ENCODE data around the gene GSTA2.
"Not testable (repeated sequence)": the region's sequence is repeated elsewhere in the genome, so short reads cannot be mapped to it uniquely, and the experiment has no call there.

The GSTA2 gene

GRCh38 chr6:52763322-52763916, at the start of gene GSTA2:
GSTA2 (minus strand) TSS chr6:52763475; CDS start chr6:52757947, 5,528 bp downstream.
- not testable (repeated sequence) for DNase-seq

DNA sequence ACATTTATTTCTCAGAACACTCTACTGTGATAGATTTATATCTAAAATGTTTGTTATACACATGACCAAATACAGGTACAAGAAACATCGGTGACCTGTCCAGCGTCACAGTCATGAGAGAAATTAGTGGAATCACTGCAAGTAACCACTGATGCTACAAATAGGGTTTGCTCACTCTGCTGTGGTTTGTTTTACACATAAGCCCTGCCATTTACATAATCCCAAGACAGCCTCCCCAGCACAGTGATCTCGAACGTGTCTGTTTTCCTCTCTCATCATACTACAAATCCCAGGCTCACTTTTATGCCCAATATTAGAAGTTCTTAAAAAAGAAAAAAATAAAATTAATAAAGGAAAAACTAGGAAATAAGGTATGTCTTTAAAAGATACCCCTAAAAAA, 46.5 kb upstream of the GSTA2 start:
- not testable (repeated sequence) for DNase-seq

- DNase-seq = no peak
Observed at GRCh38 chr6:52808660-52809059, 45.4 kb upstream of the GSTA2 start.

GRCh38 chr6:52803668-52804255, 40.5 kb upstream of the GSTA2 start, which contains the start of gene GSTA1:
GSTA1 (minus strand) TSS chr6:52803816; CDS start chr6:52799267, 4,549 bp downstream.
- not testable (repeated sequence) for DNase-seq

DNA sequence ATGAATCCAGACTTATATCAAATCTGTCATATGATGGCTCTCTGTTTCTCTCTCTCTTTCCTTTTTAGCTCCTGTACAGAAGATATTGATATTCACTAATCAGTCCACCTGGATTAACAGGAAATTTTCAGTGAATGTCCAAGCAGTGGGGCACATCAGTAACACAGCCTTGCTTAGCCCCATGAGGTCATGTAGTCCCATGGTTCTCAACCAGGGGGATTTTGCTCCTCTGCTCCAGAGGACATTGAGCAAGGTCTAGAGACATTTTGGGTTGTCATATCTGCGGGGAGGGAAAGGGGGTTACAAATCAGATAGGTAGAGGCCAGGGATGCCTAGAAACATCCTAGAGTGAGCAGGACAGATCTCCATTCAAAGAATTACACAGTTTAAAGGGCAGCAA, 39.5 kb upstream of the GSTA2 start:
- no peak for DNase-seq

GRCh38 chr6:52801188-52801841, 38.0 kb upstream of the GSTA2 start:
- DNase-seq = no peak

GRCh38 chr6:52799272-52799671, 36.0 kb upstream of the GSTA2 start:
- not testable (repeated sequence) for DNase-seq

DNA sequence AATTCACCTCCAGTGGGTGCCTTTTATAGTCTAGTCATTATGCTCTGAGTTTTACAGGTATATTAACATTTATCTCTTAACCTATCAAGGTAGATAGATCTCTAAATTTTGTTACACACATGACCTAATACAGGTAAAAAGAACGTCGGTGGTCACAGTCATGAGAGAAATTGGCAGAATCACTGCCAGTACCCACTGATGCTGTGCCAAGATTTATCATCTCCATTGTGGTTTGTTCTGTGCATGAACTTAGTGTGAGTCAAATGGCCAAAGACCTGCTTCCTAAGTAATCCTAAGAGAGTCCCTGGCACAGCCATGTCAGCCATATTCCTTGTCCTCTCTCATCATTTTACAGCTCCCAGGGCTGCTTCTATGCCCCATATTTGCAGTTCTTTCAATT, 31.1 kb upstream of the GSTA2 start:
- DNase-seq = not testable (repeated sequence)

DNA sequence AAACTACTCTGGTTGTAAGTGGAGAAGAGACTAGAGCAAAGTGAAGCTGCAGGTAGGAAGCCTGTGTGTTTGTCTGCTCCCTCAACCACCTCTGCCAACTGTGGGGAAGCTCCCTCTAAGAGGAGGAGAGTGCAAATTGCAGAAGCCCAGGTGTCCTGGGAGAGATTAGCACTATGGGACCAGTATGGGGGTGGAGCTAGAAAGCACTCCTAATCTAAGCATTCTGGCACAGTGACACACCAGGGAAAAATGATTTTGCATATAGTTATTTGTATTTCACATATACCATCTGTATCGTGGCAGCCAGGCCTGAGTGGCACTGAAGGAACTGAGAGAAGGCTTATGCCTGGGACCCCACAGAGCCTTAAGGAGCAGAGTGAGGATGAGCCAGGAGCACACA, 27.6 kb upstream of the GSTA2 start:
- DNase-seq = peak; percentile 9

GRCh38 chr6:52789658-52790057, 26.4 kb upstream of the GSTA2 start:
- not testable (repeated sequence) for DNase-seq

- no peak for DNase-seq
Observed at GRCh38 chr6:52788478-52788877, 25.2 kb upstream of the GSTA2 start.

- DNase-seq = no peak
Observed at GRCh38 chr6:52787917-52788316, 24.6 kb upstream of the GSTA2 start.

DNA sequence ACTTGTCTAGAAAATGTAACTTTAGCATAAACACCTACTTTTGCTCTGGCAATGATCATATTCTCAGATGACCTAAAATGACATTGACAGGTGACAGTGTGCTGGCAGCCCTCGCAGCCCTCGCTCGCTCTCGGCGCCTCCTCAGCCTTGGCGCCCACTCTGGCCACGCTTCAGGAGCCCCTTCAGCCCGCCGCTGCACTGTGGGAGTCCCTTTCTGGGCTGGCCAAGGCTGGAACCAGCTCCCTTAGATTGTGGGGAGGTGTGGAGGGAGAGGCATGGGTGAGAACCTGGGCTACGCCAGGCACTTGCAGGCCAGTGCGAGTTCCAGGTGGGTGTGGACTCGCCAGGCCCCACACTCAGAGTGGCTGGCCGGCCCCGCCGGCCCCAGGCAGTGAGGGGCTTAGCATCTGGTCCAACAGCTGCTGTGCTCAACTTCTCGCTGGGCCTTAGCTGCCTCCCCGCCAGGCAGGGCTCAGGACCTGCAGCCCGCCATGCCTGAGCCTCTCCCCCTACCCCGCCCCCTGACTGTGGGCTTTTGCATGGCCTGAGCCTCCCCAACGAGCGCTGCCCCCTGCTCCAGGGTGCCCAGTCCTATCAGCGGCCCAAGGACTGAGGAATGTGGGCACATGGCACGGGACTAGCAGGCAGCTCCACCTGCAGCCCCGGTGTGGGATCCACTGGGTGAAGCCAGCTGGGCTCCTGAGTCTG, 23.1 kb upstream of the GSTA2 start:
- DNase-seq = no peak

GRCh38 chr6:52782696-52783274, 19.5 kb upstream of the GSTA2 start:
- not testable (repeated sequence) for DNase-seq

DNA sequence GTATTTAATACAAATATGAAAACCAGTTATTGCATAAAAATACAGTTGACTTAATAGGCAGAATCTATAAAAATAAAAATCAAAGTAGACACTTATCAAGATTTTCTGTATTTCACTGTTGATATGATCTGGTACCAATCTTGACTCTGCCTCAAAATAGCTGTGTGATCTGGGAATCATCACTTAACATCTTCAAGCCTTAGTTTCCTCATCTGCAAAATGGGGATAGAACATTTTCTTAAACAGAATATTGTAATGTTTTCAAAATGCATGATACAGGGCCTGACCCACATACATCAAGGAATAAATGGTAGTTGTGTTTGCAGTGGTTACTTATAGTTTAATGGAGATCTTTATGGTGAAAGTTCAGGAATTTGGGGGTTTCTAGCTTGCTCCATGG, 18.9 kb upstream of the GSTA2 start:
- not testable (repeated sequence) for DNase-seq

- no peak for DNase-seq
Observed at GRCh38 chr6:52779237-52779636, 16.0 kb upstream of the GSTA2 start.

- DNase-seq = not testable (repeated sequence)
Observed at GRCh38 chr6:52776711-52777351, 13.6 kb upstream of the GSTA2 start.

GRCh38 chr6:52769399-52769798, 6.1 kb upstream of the GSTA2 start:
- DNase-seq = not testable (repeated sequence)

DNA sequence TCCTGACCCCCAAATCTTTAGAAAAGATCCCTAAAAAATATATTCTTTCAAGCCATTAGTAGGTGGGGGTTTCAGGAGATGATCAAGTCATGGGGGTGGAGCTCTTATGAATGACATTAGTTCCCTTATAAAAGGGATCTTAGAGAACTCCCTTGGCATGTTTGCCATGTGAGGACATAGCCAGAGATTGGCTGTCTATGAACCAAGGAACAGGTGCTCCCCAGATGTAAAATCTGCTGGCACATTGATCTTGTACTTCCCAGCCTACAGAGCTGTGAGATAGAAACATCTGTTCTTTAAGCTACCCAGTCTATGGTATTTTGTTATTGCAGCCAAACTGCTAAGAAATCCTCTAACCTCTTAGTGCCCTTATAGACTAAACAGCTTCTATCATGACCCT, 4.4 kb upstream of the GSTA2 start:
- DNase-seq = not testable (repeated sequence)

DNA sequence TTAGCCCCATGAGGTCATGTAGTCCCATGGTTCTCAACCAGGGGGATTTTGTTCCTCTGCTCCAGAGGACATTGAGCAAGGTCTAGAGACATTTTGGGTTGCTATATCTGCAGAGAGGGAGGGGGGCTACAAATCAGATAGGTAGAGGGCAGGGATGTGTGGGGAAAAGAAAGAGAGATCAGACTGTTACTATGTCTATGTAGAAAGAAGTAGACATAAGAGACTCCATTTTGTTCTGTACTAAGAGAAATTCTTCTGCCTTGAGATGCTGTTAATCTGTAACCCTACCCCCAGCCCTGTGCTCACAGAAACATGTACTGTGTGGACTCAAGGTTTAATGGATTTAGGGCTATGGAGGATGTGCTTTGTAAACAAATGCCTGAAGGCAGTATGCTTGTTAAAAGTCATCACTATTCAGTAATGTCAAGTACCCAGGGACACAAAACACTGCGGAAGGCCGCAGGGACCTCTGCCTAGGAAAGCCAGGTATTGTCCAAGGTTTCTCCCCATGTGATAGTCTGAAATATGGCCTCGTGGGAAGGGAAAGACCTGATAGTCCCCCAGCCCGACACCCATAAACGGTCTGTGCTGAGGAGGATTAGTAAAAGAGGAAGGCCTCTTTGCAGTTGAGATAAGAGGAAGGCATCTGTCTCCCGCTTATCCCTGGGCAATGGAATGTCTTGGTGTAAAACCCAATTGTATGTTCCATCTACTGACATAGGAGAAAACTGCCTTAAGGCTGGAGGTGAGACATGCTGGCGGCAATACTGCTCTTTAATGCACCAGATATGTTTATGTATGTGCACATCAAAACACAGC, 1.4 kb downstream of the GSTA2 start:
- DNase-seq = not testable (repeated sequence)

DNA sequence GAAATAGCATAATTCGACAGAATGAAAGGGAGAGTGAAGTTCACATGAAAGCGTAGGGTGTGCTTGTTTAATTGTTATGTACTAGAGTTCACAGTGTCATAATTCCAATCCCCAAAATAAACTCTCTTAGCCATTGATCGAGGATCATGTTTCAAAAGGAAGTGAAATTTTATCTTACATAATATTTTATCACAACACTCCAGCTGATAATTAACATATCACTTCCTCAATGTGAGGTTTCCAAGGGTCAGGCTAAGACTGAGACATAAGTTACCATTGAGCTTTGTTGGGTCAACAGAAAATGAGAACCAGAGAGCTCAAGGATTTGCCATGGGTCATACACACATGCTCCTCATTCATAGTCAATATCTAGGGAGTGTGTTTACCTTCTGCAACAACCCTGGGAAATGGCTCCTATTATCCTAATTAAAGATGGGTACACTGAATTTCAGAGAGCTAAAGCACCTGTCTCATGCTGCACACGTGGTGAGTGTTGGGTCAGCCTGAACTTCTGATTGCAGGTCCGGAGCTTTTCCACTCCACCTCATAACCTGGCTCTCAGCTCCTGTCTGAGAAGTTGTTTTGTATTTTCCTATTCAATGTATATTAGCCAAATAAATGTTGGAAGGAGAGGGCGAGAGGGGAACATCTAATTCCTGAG, 3.0 kb downstream of the GSTA2 start:
- DNase-seq = no peak

All from NCI-H526 treated with DMSO at 0.1 percent for 48 hours (cell line).